ENCODE data around the gene WIPI1.

Gene WIPI1

DNA sequence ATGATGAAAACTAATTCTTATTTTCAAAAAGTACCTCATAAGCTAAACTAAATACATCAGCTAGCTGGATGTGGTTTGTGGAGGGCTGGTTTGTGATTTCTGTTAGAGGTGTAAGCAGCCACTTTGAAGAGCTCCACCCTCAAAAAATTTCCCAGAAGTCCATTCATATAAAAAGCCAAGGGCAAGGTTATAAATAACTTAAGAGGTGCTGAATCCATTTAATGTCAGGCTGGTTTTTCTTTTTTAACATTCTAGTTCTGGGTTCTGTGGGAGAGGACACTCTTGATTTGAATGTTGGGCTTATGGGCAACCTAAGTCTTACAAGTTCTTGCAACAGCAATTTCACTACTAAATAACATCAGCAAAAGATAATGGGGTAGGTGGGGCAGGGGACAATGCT, 3.4 kb upstream of the WIPI1 start:
- DNase-seq: peak; percentile 80

DNA sequence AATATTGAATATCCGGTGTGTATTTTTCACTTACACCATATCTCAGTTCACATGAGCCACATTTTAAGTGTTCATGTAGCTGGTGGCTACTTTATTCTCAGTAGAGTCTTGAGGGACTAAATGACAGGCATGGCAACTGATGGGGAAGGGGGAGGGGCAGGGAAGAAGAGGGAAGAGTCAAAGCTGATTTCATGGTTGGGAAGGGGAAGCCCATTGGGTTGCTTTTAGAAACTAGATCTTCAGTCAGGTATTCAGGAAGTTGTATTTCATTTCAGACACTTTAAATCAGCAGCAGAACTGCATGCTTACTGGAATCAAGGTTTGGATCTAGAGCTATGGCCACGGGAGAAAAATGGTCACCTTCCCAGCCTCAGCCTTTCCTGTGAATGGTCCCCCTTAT, 2.9 kb upstream of the WIPI1 start:
- no peak for DNase-seq

DNA sequence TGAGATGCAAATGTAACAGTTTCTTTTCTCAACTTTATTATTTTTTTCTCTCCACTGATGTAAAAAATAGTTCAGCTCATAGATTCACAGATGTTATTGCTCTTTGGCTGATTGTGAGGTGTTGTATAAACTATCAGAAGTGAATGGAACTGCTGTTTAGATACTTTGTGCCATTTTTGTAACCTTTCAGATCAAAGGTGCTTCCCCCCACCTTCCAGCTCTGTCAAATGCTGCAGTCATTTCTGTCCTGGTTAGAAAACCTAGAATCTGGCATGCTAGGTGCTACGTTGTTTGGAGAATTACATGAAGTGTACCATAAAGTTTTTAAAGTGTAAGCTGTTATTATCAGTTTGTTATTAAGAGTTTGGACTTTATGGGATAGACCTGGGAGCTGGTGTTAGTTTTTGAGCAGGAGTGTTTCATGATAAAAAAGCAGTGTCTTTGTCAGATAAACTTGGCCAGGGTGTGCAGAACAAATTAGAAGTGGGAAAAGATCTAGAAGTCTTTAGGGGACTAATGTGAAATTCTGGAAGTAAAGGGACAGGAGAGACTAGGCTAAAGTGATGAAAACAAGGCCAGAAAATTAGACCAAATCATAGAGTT, 1.8 kb upstream of the WIPI1 start:
- DNase-seq: no peak

DNA sequence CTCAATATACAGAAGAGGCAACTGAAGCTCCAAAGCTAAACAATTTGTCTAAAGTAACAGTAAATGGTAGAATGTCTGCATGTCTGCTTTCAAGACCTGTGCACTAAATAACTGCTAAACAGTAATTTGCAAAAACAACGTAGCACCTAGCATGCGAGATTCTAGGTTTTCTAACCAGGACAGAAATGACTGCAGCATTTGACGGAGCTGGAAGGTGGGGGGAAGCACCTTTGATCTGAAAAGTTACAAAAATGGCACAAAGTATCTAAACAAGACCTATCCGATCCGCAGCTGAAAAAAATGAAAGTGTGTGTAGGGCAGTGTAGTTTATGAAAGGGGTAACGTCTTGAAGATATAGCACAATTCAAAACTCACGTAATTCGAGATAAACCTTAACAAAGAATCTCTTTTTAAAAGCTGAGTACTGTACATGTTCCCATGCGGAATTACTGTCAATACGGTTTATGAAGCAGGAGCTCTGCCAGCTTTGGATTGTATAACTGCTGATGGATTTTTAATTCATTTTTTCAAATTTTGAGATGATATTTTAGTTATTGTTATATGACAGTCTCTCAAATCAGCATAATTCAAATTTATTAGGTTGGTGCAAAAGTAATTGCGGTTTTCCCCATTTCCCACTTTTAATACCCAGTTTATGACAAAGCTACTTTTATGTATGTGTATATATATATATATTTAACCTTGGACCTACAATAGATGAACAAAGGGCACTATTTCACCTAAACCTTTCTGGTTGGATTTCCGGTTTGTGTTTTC, 1.2 kb upstream of the WIPI1 start:
- DNase-seq: no peak

DNA sequence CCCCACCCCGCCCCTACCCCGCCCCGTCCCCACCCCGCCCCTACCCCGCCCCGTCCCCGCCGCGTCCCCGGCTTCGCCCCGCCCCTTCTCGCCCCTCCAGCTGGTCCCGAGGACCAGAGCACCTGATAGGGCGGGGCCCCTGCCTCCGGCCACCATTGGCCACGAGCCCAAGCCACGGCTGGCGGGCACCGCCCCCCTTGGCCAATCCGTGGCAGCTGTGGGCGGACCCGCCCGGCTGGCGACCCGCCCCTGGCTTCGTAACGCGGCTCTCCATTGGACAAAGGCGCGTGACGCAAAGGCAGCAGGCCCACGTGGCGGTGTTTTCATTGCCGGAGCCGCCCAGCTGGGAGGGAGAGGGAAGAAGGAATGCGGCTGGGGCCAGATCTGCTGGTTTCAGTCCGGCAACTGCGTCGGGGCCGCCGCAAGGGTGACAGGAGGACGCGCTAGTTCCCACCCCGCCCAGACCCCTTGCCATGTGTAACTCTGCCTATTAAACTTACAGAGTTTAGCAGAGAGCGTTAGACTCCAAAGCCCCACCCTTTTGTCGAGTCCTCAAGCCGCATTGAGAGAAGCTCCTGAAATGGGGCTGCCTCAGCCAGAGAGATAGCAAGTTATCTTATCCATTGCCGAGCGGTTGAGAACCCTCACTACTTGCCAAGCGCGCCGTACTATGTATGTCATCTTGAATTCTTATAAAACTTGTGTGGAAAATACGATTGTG, 403 bp upstream of the WIPI1 start:
- peak; percentile 98 for DNase-seq

DNA sequence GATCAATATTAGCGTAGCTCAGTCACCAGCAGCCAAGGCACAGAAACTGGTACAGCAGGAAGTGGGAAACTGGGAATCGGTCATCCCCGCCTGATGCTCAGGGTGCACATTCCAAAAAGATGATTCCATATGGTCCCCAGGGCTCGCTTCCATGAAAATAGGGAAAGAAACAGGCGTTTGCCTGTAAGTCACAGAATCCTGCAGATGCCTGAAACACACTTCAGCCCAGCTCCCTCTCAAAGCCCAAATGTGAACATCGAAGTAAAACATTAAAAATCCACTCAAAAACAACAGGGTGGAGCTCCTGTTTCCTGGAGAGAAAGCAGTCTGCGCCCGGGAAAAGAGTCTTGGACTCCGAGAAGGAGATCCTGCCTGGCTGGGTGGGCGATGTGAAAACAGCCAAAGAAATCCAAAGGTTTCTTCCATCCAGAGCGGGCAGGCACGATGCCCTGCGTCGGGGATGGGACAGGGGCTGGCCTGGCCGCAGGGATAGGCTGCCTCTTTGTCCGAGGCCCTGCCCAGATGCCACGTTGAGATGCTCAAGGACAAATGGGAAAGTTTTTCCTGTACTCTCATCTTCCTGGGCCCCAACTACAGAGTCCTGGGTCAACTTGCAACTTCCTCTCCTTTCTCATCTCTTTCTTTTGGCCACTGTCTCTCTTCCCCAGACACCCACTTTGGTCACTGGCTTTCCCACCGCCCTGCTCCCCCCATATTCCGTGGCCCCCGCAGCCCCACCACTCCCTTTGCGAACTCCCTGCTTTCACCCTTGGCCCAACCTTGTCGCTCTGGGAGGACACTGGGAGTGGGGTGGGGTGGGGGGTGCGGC, 743 bp downstream of the WIPI1 start:
- DNase-seq: no peak

DNA sequence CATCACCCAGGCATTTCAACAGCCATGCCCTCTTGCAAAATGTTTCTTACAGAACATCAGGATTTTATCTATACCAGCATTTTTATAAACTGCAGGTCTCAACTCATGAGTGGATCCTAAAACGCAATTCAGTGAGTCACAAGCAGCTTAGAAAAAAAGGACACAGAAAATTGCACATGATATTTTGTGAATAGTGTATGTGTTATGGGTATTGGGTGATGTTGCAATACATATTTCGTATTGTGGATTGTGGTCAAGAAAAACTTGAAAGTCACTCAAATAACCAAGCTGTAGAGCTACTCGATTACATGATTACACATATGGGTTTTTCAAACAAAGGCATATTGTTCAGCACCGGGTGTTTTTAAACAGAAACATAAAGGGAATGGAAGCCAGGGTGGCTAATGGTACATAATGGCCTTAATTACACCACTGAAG, 1.4 kb downstream of the WIPI1 start:
- no peak for DNase-seq

DNA sequence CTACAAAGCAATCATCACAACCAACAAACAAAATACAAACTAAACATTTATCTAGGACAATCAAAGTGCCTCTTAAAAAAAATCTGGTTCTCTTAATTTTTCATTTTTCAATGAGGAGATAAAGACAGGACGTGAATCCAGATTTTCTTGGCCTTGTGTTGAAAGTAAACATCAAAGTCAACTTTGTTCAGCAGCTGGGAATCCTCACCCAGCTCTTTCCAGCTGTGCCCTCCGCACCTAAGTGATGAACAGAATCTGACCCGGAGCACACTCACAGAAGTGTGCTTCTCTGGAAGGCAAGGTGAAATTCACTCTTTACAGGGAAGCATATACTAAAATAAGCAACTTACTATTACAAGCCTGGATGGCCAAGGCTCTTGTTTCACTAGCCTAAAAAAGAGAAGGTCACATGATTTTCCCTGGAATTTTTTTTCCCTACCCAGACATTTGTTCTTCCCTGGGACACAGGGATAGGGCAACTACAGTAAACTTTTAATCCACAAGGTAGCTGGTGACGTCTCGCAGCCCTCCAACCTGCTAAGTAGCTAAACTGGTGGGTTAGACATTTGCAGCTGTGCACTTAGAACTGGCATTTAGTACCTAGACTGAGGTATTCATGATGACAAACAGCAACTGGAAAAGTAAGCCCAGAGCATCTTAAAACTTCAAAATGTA, 3.2 kb downstream of the WIPI1 start:
- DNase-seq: no peak

DNA sequence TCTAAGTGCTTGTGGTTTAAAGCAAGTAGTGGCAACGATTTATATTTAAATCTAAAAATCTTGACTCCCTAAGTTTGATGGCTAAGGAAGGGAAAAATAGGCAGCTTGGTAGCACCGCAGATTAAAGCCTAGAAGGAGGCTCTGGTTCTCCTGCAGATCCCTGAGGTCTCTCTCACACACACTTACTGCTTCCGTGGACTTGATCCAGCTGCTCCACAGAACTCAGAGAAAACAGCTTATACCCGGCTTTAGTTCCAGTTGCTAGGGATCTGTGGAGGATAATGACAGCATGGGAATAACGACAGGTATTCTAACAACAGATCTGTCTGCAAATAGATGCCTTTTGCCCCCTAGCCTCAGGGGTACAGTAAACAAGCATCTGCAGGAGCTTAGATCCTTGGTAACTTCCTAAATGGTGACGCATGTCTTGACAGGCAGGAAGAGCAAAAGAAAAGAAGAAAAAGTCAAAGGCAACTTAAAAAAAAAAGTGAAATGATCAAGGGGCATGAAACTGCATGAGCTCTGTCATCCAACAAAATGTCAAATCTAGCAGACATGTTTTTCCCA, 4.5 kb downstream of the WIPI1 start:
- DNase-seq: no peak

DNA sequence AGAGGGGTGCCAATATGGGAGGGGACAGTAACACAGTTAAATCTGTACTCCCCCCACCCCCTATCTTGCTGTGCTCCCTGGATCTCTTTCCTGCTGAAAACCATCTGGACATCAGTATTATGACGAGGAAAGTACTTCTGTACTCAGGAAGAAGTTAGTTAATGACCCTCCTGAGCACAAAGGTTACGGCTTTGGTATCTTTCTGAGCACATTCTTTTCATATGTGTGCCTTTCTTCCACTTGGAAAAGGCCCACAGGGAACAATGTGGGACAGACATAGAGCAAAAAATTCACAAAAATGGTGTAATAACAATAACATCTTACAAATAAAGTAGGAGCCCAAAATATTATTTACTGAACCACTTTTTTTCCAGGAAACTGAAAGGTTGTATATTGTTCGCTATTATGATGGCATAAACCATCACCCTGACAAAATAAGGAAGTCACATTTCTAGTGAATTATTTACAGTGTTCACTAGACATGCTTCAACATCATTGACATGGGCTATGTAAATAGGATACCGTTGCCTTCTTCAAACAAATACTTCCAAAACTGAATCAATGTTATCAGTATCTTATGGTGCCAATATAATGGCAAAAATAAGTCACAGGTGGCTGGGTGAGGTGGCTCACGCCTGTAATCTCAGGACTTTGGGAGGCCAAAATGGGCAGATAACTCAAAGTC, 5.5 kb downstream of the WIPI1 start:
- DNase-seq: no peak

DNA sequence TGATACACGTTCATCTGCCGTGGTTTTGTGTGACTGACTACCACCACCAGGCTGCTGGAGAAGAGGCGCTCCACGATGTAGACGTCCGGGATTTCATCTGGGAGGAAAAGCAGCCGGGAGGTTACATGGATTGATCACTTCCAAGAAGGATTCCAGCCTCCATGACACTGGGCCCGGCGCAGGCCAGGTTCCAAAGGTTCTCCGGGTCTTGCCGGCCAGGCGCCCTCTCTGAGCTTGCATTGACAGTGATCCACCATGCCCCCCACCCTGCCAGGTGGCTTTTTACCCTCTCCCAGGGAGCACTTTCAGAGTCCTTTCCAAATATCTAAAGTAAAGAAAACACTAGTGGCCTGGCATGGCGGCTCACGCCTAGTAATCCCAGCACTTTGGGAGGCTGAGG, 6.5 kb downstream of the WIPI1 start:
- DNase-seq: no peak

DNA sequence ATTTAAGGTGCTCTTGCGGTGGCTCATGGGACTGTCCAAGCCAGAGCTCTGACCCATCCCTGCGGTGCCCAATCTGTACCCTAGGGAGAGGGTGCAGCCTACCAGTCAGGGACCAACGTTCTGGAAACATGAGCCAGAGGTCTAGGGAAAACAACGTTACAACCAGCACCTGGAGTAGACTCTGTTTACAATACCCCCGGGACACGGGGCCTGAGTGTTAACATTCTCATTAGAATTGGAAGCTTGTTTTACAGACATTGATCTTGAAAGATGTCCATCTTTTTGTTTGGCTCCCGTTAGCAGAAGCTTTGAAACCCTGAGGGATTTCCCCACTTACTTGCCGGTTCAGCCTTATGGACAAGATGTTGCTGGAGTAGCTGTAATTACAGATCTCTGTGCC, 6.9 kb downstream of the WIPI1 start:
- no peak for DNase-seq

DNA sequence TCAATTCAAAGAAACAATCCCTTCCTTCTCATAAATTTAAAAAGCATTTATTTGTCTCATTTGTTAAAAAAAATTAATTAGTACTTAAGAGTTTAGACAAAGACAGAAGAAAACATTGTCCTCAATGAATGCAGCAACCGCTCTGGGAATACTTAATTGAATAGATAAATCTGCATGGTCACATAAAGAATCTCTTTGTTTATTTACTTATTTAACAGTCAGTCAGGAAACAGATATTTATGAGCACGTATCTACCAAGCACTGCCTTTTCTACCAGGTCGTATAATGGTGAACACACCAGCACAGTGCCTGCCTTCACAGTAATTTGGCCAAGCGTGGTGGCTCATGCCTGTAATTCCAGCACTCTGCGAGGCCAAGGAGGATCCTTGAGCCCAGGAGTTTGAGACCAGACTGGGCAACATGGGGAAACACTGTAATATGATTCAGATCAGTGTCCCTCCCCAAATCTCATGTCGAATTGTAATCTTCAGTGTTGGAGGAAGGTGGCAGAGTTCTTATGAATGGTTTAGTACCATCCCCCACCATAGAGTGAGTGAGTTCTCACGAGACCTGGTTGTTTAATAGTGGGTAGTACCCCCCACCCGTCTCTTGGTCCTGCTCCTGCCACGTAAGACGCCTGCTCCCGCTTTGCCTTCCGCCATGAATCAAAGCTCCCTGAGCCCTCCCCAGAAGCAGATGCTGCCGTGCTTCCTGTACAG, 8.1 kb downstream of the WIPI1 start:
- DNase-seq: no peak

DNA sequence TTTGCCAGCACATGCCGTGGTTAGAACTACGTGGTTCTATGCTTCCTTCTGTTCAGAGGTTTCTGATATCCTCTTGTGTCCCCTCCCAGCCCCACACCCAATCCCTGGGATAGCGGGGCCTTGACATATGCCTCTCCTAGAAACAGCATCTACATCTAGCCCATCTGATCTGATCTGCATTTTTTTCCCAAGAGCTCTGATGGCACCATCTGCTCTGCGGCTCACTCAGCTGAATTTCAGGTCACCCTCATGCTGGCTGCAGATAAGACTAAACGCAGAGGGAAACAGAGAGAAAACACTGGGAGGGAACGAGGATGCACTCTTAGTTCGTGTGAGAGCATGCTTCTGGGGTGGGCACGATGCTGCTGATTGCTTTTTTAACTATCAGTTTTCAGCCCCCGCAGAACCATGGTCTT, 10.7 kb downstream of the WIPI1 start:
- DNase-seq: no peak

DNA sequence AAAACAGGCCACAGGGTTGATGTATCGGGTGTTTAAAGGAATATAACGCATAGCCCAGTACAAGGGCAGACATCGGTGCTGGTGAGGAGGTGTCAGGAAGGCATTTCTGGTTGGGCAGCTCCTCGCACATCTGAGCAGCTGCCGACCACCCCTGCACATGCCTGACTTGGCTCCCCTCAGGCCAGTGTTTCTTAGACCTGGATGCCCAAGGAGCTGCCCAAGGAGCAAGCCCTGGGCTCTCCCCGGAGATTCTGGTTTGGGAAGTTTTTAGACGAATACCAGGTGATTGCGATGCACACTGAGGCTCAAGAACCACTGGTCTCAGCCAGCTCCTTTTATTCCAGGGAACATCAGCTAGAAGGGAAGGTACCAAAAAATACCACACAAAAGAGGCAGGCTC, 11.6 kb downstream of the WIPI1 start:
- no peak for DNase-seq

DNA sequence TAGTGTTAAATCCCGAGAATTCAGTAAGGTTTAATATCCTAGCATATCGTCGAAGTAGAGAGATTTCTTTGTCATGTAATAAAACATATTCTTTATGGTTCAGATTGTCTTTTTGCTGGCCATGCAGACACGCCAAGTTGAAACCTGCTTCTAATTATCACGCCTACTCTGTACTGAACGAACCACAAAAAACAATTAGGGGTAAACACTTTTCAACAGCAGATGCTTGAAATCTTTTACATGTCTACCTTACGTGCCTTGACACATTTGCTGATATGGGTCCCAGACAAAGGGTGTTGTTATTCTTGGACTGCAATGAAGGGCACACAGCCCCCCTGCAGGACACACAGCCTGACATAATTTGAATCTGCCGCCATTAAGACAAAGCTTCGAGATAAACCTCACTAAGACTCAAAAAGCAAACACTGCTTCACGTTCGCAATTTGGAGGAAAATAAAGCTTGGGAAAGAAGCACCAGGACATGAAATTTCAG, 13.3 kb downstream of the WIPI1 start:
- no peak for DNase-seq

DNA sequence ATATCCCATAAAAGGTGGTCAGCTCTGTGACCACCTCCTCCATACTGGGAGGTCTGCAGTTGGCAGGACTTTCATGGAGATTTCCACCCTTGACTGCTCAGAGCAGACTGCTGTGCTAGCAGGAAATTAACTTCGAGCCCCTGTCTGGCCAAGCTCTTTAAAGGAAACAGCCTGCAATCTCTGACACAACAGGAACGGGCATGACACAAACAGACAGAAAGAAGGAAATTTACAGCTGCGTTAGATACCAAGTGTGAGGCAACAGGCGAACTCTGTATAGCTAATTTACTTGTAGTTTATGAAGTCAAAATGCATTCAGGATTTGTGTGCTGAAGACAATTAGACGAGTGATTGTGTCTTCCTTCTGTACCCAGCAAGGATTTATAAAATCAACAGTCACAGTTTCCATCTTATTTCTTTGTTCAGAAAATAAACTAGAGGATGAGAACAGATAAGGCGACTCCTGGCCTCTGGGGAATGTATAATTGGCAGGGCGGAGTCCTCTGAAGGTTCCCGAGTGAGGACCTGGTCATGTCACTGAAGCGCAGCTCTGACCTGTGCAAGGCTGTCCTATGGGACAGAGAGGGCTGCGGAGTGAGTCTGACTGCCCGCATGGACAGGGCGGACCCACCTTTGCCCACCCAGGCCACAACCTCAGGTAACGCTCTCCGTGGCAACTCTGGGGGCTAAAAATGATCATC, 16.1 kb downstream of the WIPI1 start:
- DNase-seq: no peak

DNA sequence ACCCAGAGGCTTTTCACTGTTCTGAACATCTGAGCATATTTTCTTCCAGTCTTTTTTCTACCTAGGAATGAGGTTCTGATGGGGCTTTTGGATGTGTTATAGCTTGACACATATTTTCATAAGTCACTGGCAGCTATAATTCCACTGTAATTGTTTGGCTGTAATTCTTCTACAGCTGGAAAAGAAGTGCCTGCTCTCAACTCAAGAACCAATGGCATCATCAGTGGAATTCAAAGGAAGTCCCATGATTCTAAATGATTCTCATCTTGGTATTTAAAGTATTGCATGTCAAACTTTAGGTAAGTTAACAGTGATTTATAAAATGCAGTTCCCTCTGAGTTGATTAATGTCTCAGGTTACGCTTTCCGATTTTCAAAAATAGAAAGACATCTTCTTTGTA, 16.8 kb downstream of the WIPI1 start:
- DNase-seq: no peak

DNA sequence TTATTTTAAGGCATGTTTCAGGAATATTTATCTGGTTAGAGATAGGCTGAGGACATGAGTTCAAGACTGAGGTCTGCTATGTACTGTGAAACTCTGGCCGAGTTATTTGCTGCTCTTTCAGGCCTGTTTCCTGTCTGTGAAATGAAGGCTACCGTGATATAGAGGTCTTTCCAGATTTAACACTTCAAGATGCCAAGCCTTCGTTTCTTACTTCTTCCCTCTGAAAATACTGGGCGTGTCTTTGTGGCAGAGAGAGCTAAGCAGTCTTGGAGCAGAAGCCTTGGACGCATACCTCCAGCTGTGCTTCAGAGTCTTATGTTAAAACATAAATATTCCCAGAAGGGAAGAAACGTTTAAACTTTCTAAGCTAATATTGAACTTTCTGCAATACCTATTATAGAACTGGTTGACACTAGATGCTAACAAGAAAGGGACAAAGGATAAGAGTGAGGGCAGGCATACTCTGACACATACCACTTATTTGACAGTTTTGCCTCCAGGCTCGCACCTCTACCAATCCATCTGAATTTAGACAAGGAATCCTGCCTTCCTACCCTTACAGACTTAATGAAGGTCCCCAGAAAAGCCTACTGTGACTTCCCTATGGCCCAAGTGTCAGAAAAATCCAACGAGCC, 17.5 kb downstream of the WIPI1 start:
- DNase-seq: no peak

Data from CD4-positive, alpha-beta T cell treated with Interleukin-21 for 1 hour (primary cell).